Measurements from ENCODE around the gene FLT3LG.
"Not testable (repeated sequence)": the region's sequence is repeated elsewhere in the genome, so short reads cannot be mapped to it uniquely, and the experiment has no call there.

Gene FLT3LG

DNA sequence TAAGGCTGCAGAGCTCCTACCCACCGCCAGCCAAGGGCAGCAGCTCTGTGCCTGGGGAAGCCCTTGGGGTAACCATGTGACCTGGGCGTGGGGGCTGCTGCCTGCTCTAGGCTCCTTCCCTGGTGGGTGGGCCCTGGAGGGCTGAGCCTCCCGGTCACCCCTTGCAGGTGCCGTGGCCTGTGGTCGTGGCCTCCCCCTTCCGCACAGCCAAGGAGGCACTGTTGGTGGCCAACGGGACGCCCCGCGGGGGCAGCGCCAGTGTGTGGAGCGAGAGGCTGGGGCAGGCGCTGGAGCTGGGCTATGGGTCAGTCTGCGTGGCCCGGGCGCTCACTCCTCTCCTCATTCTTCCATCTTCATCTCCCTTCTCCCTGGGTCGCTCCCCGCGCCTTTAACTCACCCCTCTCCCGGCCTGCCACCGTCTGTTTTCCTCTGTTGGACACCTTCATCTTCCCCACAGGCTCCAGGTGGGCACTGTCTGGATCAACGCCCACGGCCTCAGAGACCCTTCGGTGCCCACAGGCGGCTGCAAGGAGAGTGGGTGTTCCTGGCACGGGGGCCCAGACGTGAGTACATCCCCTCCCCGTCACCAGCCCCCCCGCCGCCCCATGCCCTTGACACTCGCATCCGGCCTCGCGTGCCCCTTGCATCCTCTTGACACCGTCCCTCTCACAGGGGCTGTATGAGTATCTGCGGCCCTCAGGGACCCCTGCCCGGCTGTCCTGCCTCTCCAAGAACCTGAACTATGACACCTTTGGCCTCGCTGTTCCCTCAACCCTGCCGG is 9.9 kb upstream of the FLT3LG start:
- no peak for DNase-seq

DNA sequence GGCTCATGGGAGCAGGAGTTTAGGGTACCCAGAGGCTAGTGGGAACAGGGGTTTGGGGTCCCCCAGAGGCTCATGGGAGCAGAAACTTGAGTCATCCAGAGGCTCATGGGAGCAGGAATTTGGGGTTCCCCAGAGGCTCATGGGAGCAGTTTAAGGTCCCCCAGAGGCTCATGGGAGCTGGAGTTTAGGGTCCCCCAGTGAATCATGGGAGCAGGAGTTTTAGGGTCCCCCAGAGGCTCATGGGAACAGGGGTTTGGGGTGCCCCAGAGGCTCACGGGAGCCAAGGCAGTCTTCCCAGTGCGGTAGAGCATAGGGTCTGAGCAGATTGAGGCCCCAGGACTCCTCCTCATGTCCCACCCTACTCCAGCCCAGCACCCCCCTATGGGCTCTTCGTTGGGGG is 8.6 kb upstream of the FLT3LG start:
- no peak for DNase-seq

DNA sequence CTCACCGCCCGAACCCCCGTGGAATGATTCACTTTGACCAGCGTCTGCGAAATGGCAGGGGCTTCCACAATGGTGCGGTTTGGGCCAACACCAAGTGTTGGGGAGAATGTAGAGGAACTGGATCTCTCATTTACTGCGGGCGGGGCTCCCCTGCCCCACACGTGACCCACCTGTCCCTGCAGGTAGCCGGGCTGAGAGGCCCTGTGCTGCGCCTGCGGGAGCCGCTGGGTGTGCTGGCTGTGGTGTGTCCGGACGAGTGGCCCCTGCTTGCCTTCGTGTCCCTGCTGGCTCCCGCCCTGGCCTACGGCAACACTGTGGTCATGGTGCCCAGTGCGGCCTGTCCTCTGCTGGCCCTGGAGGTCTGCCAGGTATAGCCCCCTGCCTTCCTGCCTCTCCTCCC is 5.8 kb upstream of the FLT3LG start:
- DNase-seq: no peak

DNA sequence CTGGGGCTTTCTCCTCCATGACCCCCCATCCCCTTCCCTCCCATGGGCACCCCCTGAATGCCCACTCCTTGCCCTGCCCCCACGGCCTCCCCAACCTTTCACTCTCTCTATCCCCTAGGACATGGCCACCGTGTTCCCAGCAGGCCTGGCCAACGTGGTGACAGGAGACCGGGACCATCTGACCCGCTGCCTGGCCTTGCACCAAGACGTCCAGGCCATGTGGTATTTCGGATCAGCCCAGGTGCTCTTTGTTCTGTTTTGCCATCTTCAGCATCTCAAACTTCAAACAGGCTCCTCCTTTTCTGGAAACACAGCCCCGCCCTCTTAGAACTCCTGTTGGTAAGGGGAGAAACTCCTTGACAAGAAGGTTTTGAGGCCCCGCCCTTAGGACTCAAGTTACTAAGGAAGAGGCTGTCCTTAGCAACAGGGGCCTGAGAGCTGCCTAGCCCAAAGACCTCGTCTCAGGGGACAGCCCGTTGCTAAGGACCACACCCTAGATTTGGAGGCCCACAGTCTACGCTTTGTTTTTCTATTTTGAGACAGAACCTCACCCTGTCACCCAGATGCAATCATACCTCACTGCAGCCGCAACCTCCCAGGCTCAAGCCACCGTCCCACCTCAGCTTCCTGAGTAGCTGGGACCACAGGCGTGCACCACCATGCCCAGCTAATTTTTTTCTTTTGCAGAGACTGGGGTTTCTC is 5.1 kb upstream of the FLT3LG start:
- DNase-seq: no peak

DNA sequence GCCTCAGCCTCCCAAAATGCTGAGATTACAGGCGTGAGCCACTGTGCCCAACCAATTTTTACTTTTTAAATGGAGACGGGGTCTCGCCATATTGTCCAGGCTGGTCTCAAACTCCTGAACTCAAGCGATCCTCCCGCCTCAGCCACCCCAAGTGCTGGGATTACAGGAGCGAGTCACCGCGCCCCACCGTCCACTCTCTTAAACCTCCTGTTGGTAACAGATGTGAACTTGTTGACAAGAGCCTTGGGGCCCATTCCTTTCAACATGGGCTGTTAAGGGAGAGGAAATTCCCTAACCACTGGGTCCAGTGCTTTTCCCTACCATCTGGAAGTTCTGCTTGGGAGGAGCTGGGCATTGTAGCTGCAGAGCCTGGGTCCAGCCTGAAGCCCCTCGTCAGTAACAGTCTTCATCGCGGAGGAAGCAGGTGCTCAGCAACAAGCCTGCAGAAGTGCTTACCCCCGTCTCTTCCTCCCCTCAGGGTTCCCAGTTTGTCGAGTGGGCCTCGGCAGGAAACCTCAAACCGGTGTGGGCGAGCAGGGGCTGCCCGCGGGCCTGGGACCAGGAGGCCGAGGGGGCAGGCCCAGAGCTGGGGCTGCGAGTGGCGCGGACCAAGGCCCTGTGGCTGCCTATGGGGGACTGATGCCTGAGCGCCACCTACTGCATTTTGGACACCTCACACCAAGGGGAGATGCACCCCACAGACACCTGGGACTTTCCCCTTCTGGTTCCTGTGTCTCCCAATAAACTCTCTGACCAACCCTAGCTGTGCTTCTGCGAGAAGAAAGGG is 4.0 kb upstream of the FLT3LG start:
- peak; percentile 52 for DNase-seq

DNA sequence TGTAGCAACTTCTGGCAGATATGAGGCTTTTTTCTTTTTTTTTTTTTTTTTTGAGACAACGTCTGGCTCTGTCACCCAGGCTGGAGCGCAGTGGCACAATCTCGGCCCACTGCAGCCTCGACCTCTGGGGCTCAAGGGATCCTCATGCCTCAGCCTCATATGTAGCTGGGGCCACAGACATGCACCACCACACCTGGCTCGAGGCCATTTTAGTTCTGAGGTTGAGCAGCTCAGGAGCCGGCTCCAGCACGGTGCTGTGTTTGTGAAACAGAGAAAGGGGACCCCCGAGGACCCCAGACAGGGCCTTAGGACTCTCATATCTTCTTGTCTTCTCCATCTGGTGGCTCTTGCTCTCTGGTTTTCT is 3.4 kb upstream of the FLT3LG start:
- no peak for DNase-seq

DNA sequence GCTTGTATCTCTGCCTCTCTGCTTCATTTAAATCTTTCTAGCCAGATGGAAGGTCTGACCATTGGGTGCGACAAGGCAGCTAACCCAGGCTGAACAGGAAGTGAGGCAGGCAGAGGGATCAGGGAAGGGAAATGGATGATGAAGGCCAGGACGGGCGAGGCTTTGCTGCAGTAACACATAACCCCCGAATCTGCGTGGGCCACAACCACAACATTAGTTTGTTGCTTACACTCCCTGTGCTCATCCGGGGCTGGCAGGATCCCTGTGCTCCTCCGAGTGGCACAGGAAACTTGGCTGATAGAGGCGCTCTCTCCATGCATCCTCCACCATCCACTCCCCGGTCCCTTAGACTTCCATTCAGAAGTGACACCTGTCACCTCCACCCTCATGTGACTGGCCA is 1.1 kb upstream of the FLT3LG start:
- no peak for DNase-seq

DNA sequence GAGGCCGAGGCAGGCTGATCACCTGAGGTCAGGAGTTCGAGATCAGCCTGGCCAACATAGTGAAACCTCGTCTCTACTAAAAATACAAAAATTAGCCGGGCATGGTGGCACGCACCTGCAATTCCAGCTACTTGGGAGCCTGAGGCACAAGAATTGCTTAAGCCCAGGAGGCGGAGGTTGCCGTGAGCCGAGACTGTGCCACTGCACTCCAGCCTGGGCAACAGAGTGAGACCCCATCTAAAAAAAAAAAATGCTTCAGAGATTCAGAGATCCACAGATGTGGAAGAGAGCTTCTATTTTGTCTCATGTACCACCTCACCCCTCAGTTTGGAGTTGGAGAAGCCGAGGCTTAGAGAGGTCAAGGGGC is 531 bp upstream of the FLT3LG start:
- DNase-seq: not testable (repeated sequence)

DNA sequence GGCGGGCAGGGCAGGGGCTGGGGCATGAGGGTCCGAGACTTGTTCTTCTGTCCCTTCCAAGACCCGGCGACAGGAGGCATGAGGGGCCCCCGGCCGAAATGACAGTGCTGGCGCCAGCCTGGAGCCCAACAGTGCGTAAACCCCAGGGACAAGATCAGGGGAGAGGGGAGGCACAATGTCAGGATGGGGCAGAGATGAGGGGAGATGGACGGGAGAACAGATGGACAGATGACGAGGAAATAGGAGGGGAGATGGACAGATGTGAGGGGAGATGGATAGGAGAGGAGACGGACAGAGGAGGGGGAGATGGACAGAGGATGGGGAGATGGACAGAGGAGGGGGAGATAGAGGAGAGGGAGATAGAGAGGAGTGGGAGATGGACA is 518 bp downstream of the FLT3LG start:
- no peak for DNase-seq

DNA sequence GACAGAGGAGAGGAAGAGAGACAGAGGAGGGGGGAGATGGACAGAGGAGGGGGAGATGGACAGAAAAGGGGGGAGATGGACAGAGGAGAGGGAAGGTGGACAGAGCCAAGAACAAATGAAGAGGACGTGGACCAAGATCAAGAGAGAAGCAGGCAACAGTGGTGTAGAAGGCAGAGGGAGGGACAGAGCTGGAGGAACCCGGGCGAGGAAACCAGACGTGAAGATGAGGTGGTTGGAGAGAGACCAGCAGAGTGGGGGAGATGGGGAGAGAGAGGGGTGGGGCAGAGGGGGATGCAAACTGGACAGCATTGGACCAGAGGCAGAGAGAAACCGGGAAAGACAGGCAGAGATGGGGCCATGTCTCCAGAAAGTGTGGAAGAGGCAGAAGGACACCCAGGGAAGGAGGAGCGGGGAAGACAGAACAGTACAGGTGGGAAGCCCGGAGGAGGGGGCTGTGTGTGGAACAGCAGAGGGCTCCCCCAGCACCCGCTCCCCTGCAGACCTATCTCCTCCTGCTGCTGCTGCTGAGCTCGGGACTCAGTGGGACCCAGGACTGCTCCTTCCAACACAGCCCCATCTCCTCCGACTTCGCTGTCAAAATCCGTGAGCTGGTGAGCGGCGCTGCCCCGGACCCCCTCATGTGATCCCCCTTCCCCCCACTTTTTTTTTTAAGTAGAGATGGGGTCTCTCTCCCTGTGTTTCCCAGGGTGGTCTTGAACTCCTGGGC is 1.3 kb downstream of the FLT3LG start:
- DNase-seq: no peak

DNA sequence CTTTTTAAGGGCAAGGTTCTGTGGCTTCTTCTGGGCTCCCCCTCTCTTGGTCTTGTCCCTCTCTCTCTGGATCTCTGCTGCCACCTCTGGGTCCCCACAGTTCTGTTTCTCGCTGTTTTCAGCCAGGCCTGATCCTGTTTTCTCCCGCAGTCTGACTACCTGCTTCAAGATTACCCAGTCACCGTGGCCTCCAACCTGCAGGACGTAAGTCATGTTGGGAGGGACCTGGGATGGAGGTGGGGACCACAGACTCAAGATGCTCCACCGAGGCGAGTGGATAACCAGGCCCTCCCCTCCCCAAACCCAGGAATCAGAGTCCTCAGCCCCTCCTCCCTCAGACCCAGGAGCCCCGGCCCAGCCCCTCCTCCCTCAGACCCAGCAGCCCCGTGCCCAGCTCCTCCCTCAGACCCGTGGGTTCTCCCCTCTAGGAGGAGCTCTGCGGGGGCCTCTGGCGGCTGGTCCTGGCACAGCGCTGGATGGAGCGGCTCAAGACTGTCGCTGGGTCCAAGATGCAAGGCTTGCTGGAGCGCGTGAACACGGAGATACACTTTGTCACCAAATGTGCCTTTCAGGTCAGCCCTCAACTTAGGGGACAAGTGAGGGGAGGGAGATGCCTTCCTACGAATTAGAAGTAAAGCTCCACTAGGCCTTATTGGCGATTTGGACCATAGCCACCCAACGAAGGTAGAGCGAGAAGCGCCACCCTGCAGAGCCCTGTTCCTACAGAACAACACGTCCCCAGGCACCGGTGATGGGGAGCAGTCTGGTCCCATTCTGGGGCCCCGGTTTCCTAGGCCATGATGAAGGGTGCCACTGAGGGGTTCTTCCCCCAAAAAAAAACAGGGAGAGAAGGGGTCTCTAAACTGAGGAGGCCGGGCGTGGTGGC is 2.2 kb downstream of the FLT3LG start:
- no peak for DNase-seq

DNA sequence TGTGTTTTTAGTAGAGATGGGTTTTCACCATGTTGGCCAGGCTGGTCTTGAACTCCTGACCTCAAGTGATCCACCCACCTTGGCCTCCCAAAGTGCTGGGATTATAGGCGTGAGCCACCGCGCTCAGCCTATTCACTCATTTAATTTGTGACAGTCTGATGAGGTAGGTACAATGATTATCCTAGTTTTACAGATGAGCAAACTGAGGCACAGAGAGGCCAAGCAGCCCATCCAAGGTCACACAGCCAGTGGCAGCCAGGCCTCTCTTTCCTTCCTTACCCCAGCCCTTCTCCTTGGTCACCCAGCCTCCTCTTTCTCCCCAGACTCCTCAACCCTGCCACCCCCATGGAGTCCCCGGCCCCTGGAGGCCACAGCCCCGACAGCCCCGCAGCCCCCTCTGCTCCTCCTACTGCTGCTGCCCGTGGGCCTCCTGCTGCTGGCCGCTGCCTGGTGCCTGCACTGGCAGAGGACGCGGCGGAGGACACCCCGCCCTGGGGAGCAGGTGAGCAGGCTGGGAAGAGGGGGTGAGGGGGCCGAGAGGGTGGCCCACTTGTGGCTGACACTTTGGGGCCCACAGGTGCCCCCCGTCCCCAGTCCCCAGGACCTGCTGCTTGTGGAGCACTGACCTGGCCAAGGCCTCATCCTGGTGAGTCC is 6.1 kb downstream of the FLT3LG start:
- no peak for DNase-seq

DNA sequence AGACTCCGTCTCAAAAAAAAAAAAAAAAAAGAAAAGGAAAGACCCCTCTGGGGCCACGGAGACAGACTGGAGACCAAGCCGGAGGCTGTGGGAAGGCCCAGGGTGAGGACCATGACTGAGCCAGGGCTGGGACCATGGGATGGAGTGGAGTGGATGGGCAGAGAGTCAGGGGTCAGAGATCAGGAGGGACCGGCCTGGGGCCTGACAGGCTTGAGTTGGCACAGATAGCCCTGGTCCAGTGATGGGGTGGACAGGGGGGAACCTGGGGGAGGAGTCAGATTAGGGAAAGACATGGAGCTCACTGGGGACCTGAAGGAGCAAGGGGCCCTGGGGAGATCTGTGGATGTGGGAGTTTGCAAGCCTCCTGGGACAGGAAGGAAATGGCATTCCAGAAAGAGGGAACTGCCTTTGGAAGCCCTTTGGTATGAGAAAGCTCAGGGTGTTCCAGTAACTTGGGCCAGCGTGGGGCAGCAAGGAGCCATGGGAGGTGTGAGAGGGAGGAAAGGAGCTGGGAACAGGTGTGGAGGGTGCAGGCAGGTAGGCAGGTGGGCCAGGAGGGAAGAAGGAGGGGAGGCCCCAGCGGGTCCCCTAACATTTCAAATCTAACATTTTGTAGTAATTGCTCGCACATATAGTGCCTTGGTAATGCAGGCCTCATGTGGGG is 7.1 kb downstream of the FLT3LG start:
- no peak for DNase-seq

DNA sequence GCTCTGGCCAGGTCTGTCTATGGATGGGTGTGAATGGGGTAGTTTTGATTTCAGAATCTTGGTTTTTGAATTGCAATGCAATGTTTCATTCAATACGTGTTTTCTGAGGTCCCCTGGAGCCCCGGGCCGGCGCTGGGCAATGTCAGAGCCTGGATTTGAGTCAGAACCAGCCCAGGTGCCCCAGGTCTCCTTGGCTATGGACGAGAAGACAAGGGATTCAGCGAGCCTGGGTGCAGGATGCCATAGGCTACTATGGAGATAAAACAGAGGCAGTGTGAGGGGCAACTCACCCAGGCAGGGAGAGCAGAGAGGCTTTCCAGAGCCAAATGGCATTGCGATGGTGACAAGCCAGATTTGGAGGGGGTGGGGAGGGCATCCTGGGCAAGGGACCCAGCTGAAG is 12.2 kb downstream of the FLT3LG start:
- DNase-seq: no peak

DNA sequence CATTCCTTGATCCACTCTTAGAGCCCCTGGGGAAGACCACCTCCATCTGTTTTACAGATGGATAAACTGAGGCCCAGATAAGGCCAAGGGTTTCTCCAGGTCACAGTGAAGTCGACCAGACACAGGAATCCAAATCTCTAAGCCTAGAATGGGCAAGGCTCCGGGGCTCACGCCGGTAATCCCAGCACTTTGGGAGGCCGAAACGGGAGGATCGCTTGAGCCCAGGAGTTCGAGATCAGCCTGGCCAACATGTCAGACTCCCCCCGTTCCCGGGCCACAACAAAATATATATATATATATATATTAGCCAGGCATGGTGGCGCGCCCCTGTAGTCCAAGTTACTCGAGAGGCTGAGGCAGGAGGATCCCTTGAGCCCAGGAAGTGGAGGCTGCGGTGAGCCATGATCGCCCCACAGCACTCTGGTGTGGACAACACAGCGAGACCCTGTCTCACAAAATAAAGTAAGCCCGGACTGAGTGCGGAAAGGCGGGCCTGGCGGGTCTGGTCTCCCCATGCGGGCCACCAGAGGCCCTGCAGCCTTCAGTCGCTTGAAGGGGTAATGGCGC is 12.8 kb downstream of the FLT3LG start:
- DNase-seq: no peak

DNA sequence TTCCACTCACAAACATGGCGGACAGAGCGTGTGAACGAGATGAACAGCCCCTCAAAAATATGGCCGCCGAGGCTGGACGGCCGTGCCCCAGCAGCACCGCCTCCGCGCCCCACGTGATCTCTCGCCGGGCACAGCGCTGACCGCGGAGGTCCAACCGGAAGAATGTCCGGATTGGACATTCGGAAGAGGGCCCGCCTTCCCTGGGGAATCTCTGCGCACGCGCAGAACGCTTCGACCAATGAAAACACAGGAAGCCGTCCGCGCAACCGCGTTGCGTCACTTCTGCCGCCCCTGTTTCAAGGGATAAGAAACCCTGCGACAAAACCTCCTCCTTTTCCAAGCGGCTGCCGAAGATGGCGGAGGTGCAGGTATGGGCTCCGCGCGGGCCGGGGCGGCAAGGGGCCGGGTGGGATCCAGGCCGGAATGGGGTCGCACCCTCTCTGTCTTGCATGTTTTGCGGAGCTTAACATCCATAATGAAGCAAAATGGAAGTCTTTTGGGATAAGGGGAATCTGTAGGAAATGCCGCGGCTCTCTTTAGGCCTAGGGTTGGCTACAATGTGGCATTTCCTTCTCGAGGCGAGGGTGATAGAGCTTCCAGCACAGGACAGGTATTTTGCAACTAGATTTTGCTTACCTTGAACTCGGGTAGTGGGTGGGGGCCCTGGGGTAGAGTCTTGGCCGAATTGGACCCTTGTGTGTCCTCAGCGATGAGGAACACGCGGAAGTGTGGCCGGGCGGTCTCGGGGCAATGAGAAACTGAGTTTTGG is 13.4 kb downstream of the FLT3LG start, which contains the start of gene RPL13A:
Gene RPL13A (plus strand): TSS at position 332 of the 769 bp plus-strand sequence. CDS start 22 bp downstream, at position 354.
- peak; percentile 100 for DNase-seq

DNA sequence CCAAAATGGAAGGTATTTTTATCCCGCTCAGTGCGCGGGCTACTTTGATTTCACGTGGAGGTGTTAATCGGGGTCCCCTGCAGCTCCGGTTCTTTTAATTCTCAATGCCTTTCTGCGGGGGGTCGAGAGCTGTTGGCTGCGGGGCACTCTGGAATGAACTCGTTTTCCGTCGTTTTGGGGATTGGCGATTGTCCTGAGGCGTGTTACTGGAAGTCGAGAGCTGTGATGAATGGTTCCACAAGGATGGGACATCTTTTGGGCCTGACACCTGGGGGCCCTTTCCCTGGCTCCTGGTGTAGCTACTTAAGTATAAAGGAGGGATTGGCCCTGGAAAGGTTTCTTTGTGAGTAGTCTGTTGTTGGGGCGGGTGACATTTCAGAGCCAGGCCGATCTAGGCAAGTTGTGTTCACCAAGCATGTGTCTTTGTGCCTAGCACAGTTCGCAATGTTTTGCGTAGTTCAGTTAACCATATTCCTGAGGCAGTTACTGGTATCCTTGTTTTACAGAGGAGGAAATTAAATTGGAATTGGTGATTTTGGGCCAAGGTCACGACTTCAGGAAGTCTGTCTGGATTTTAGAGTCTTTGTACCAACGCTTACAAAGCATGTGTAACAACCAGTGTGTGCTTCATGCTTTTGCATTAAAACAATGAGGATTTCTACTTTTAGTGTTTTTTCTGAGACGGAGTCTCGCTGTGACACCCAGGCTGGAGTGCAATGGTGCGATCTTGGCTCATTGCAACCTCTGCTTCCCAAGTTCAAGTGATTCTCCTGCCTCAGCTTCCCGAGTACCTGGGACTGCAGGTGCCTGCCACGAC is 14.2 kb downstream of the FLT3LG start:
- DNase-seq: no peak

DNA sequence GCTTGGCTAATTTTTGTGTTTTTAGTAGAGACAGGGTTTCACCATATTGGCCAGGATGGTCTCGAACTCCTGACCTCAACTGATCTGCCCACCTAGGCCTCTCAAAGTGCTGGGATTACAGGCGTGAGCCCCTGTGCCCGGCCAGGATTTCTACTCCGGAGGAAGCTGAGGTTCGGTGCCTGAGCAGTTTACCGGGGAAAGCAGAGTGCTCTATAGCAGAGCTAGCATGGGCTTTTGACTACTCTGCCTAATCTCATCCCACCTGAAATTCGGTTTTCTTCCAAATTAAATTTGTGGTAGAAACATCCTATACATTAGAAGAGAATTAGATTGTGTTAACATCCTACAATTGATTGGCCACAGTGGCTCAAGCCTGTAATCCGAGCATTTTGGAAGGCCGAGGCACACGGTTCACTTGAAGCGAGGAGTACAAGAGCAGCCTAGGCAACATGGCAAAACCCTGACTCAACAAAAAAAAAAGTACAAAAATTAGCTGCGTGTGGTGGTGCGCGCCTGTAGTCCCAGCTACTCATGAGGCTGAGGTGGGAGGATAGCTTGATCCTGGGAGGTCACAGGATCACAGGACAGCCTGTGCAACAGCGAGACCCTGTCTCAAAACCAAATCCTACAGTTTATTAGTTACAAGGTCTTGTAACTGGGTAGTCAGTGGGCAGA is 15.0 kb downstream of the FLT3LG start:
- no peak for DNase-seq
